ENCODE results near the gene CD2AP.
"Not testable (repeated sequence)": the region's sequence is repeated elsewhere in the genome, so short reads cannot be mapped to it uniquely, and the experiment has no call there.

Gene CD2AP

DNA sequence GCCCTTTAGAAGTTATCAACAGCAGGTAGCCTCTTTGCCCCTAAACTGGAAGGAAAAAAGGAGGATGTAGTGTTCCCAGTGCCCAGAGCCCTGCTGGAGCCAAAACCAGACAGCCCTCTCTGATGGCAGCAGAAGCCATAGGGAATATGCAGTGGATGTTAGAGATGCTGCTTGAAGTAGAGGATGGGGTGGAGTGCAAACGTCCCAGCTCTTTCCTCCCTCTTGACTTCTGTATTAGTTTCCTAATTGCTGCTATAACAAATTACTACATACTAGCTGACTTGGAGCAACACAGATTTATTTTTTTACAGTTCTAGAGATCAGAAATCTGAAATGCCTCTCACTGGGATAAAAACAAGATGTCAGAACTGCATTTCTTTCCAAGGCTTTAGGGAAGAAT lies 12.5 kb upstream of the CD2AP start:
- Histone ChIP-seq H3K4me2 (no peak overlapping the region), H3K9ac (no peak overlapping the region), H3K27me3 (no peaks in the 10 kb centered on the region), H4K20me1 (no peaks in the 10 kb centered on the region), H3K4me3 (no peak overlapping the region), H3K9me3 (no peaks in the 10 kb centered on the region), H3K36me3 (no peaks in the 10 kb centered on the region), H3K27ac (no peak overlapping the region), H3K4me1 (peaks cover 4% of the 10 kb centered on the region; the same call in 1 of the 2 replicates)
- TF ChIP-seq Cebpa-rat (IDR thresholded peaks at IDR 0.05) = no peak

DNA sequence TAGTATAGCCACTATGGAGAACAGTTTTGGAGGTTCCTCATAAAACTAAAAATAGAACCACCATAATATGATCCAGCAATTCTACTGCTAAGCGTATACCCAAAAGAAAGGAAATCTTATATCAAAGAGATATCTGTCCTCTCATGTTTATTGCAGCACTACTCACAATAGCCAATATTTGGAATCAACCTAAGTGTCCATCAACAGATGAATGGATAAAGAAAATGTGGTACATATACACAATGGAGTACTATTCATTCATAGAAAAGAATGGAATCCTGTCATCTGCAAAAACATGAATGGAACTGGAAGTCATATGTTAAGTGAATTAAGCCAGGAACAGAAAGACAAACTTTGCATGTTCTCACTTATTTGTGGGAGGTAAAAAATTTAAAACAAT lies 5.7 kb upstream of the CD2AP start:
- Histone ChIP-seq H3K27me3 (no peaks in the 10 kb centered on the region), H3K4me3 (no peak overlapping the region), H3K27ac (no peak overlapping the region), H3K9ac (no peak overlapping the region), H3K4me2 (no peak overlapping the region), H3K36me3 (no peaks in the 10 kb centered on the region), H4K20me1 (no peaks in the 10 kb centered on the region), H3K4me1 (peaks cover 6% of the 10 kb centered on the region), H3K9me3 (no peaks in the 10 kb centered on the region)
- no peak for TF ChIP-seq Cebpa-rat (IDR thresholded peaks at IDR 0.05)

DNA sequence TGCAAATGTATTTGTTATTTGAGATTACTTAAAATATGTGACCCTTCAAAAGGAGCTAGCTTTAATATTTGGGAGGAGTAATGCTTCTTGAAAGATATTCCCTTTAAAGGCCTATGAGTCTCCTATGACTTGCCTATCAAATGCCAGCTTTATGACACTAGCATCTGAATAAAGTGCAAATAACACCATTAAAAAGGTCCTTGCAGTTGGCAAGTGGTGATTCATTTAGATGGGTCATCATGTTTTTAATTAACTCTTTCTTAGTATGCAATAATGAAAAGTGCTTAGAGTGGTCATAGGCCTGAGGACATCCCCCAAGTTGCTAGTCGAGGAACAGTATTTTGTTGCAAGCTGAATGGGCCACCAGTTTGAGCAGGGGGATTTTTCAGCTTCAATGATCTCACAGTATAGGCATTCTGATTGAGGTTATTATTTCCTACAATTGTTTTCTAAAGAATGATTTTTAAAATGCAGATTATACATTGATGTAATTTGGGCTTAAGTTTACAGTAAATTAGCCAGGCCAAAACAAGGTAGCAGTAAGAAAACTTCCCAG lies 3.7 kb upstream of the CD2AP start:
- no peak overlapping the region for H3K4me3 ChIP-seq
- no peak overlapping the region for H3K27ac ChIP-seq
- H3K4me1 ChIP-seq = peaks cover 9% of the 10 kb centered on the region
- no peaks in the 10 kb centered on the region for H3K27me3 ChIP-seq
- no peaks in the 10 kb centered on the region for H3K36me3 ChIP-seq
- H3K9me3 ChIP-seq = no peaks in the 10 kb centered on the region
- no peak for TF ChIP-seq Cebpa-rat (IDR thresholded peaks at IDR 0.05)
- H4K20me1 ChIP-seq = peaks cover 7% of the 10 kb centered on the region
- no peak overlapping the region for H3K4me2 ChIP-seq
- H3K9ac ChIP-seq = no peak overlapping the region

DNA sequence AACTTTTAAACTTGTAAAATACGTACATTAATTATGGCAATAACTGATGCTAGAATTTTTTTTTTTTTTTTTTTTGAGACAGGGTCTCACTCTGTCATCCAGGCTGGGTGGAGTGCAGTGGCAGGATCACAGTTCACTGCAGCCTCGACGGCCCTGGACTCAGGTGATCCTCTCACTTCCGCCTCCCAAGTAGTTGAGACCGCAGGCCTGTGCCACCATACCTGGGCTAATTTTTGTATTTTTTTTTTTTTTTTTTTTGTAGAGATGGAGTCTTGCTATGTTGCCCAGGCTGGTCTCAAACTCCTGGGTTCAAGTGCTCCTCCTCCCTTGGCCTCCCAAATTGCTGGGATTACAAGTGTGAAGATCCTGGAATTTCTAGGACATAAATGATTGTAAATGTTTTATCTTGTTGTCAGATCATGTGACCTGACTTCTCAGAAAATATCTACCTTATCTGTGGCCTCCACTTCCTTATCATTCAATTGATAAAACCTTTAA lies 2.2 kb upstream of the CD2AP start:
- H3K27ac ChIP-seq = no peak overlapping the region
- no peaks in the 10 kb centered on the region for H3K27me3 ChIP-seq
- no peak overlapping the region for H3K4me2 ChIP-seq
- H3K4me1 ChIP-seq = peaks cover 20% of the 10 kb centered on the region
- H3K4me3 ChIP-seq = no peak overlapping the region
- H3K9me3 ChIP-seq = no peaks in the 10 kb centered on the region
- H4K20me1 ChIP-seq = peaks cover 22% of the 10 kb centered on the region
- H3K36me3 ChIP-seq = no peaks in the 10 kb centered on the region
- TF ChIP-seq Cebpa-rat (IDR thresholded peaks at IDR 0.05) = no peak
- H3K9ac ChIP-seq = no peak overlapping the region

DNA sequence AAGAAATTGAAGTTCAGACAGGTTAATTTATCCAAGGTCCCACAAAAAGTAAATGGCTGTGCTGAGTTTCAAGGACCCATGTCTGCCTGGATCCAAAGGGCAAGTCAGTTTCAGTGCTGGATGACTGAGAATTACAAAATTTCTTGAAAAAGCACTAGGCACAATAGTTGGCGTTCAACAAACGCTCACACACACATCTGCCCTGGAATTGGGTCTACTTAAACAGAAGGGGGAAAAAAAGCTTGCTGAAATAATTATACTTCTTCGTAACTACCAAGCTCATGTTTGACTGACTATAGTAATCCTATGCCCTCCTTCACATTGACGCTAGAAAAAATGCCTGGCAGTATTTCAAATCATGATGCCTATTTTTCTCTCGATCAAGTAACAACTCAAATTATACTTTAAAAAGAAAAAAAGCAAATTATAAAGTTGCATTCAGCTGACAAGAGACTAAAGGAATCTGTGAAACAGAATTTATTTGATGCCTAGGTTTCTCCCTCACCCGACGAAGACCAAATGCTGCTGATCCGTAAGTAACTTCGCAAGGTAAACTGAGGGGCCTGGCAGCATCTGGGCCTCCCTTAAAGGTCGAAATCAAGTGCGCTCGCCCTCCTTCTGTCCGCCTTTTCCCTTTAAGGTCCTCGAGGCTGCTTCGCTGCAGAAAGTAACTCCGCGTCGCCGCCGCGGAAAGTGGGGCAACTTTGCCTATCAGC lies 650 bp upstream of the CD2AP start:
- H4K20me1 ChIP-seq = peaks cover 38% of the 10 kb centered on the region
- peak overlapping the region; percentile 97 for H3K9ac ChIP-seq
- H3K4me1 ChIP-seq = peaks cover 36% of the 10 kb centered on the region
- H3K4me2 ChIP-seq = peak overlapping the region; percentile 86
- peak overlapping the region; percentile 96 for H3K4me3 ChIP-seq
- H3K9me3 ChIP-seq = no peaks in the 10 kb centered on the region
- H3K36me3 ChIP-seq = no peaks in the 10 kb centered on the region
- no peaks in the 10 kb centered on the region for H3K27me3 ChIP-seq
- TF ChIP-seq Cebpa-rat (IDR thresholded peaks at IDR 0.05) = no peak
- peak overlapping the region; percentile 96 for H3K27ac ChIP-seq

DNA sequence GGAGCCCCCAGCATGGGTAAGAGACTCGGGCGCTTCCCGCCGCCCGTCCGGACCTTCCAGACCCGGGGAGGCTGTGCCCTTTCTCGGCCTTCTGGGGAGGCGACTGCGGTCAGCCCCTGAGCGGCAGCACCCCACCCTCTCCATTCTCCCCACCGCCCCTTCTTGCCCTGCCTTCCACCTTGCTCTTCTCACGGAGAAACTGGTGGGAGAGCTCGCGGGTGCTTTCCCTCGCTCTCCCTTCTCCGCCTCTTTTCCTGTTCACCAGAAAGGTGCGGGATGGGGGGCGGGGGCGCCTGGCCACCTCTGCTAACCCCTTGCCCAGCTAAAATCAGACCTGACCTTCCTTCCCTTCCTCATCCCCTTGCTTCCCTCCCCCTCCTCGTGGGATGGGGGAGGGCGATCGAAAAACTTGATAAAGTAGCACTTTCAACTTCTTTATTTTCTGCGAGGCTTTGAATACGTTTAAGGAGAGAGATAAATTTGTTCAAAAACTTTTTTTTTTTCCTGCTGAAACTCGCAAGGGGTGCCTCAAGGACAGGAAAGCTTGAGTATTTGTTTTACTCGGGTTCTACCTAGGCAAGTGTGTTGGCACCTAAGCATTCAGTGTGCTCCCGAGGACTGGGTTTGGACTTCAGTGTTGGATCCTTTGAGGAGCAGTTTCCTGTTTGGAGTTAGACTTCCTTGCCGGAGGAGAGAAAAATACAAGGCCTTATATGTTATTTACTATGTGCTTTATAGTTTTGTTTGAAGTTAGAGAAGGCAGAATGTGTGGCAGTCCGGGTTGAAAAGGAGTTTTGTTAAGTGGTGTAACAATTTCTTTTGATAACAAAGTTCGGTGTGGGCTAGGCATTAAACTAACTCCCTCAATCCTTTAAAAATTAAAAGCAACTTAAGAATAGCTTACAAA lies 897 bp downstream of the CD2AP start:
- Histone ChIP-seq H3K4me3 (peak overlapping the region; percentile 96), H3K36me3 (no peaks in the 10 kb centered on the region), H3K9ac (peak overlapping the region; percentile 97), H4K20me1 (peaks cover 52% of the 10 kb centered on the region), H3K4me1 (peaks cover 37% of the 10 kb centered on the region), H3K27me3 (no peaks in the 10 kb centered on the region), H3K27ac (peak overlapping the region; percentile 96), H3K4me2 (peak overlapping the region; percentile 86), H3K9me3 (no peaks in the 10 kb centered on the region)
- TF ChIP-seq Cebpa-rat (IDR thresholded peaks at IDR 0.05) = no peak

DNA sequence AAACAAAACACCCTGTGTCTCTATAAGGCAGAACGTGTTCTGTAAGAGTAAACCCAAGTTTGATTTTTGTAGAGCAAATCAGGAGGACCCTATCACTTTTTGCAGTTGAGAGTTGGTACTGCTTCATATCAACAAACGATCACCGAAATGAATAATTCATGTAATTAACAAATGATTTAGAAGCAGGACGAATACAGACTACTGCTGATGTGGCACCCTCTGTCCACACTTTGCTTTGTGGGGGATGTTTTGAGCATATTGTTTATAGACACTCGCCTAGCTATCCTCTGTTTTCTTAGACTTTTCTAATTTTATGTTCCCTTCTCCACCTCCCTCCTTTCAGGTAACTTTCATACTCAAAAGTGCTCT lies 1.5 kb downstream of the CD2AP start:
- Histone ChIP-seq H3K4me3 (peak overlapping the region; percentile 96), H3K27ac (peak overlapping the region; percentile 96), H3K9me3 (no peaks in the 10 kb centered on the region), H3K4me2 (peak overlapping the region; percentile 86), H3K9ac (peak overlapping the region; percentile 97), H4K20me1 (peaks cover 58% of the 10 kb centered on the region), H3K36me3 (no peaks in the 10 kb centered on the region), H3K4me1 (peaks cover 37% of the 10 kb centered on the region), H3K27me3 (no peaks in the 10 kb centered on the region)
- TF ChIP-seq Cebpa-rat (IDR thresholded peaks at IDR 0.05) = no peak

DNA sequence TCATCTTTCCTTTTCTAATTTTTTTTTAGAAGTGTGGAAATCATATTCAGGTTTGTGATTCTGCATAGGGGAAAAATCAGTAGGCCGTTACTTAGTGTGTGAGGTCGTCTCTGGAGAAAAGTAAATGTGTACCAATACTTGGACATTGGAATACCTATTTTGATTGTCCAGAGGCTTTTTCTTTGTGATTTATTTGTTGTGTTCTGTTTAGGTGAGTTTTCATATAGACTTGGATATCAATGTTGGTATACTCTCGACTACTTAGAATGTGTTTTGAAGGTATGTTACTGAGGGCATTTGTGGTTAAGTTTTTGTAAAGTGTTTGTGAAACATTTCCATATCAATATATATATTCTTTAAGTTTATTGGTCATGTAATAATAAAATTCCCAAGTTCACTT lies 2.3 kb downstream of the CD2AP start:
- Histone ChIP-seq H3K4me3 (peak overlapping the region; percentile 96), H3K27me3 (no peaks in the 10 kb centered on the region), H3K27ac (0 out of 2 replicates have a peak overlapping the region, but pooled peaks have one; percentile 96), H3K36me3 (no peaks in the 10 kb centered on the region), H3K4me1 (peaks cover 37% of the 10 kb centered on the region), H3K9me3 (no peaks in the 10 kb centered on the region), H3K9ac (peak overlapping the region; percentile 97), H4K20me1 (peaks cover 66% of the 10 kb centered on the region), H3K4me2 (peak overlapping the region; percentile 86)
- no peak for TF ChIP-seq Cebpa-rat (IDR thresholded peaks at IDR 0.05)

DNA sequence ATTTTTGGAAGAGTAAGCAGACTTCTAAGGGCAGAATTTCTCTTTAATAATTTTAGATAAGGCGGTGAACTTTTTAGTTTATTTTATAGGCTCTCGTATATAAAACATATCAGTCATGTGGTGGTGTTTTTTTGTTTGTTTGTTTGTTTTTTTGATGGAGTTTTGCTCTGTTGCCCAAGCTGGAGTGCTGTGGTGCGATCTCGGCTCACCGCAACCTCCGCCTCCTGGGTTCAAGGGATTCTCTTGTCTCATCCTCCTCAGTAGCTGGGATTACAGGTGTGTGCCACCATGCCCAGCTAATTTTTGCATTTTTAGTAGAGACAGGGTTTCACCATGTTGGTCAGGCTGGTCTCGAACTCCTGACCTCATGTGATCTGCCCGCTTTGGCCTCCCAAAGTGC lies 3.6 kb downstream of the CD2AP start:
- H3K27me3 ChIP-seq, H3K9ac ChIP-seq, H3K36me3 ChIP-seq, H3K27ac ChIP-seq, H3K9me3 ChIP-seq, H3K4me3 ChIP-seq: not testable (repeated sequence)
- Histone ChIP-seq H3K4me2 (peak overlapping the region; percentile 86; the same call in 1 of the 2 replicates), H3K4me1 (peaks cover 37% of the 10 kb centered on the region), H4K20me1 (peaks cover 79% of the 10 kb centered on the region)

DNA sequence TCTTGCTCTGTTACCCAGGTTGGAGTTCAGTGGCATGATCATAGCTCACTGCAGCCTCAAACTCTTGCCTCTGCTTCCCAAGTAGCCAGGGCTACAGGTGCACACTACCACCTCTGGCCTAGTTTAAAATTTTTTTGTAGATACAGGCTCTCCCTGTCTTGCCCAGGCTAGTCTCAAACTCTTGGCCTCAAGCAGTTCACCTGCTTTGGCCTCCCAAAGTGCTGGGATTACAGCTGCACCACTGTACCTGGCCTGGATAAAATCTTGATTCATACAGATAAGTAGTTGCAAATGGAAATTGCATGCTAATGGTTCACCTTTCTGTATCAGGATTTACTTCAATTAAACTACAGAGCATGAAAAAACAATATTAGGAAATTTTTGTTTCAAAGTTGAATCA lies 4.2 kb downstream of the CD2AP start:
- no peak for TF ChIP-seq Cebpa-rat (IDR thresholded peaks at IDR 0.05)
- Histone ChIP-seq H3K36me3 (no peaks in the 10 kb centered on the region), H3K4me1 (peaks cover 32% of the 10 kb centered on the region), H3K4me2 (0 out of 2 replicates have a peak overlapping the region, but pooled peaks have one; percentile 7), H3K27ac (no peak overlapping the region), H3K27me3 (no peaks in the 10 kb centered on the region), H4K20me1 (peaks cover 85% of the 10 kb centered on the region), H3K4me3 (no peak overlapping the region), H3K9ac (no peak overlapping the region), H3K9me3 (no peaks in the 10 kb centered on the region)

All from BLaER1 (cell line).